Lower lobe of right lung (tissue), 2 donors: ENCODE results near the gene CS. TPM values are rescaled to one million over a fixed set of nuclear protein-coding genes. Genes with fewer than 3 reads are reported as not detected.
"Not testable (repeated sequence)": the region's sequence is repeated elsewhere in the genome, so short reads cannot be mapped to it uniquely, and the experiment has no call there.

ENCODE experiments used
- ATAC-seq, 2 donors: fragments of 200-7000 bp; cut with Tn5 transposase; one replicate each; pipeline ENCODE4 v1.9.1; 2020 to 2022; ENCODE audit warnings: mild to moderate bottlenecking in 2 of 2, moderate library complexity in 2 of 2
- DNase-seq: peaks from one replicate; pipeline ENCODE4 v3.0.0-alpha.2; 2020
- H3K27ac ChIP-seq: fragments of 200-600 bp; one replicate; pipeline ENCODE4 v1.8.0; 2022
- H3K27me3 ChIP-seq: fragments of 200-600 bp; one replicate; pipeline ENCODE4 v1.8.0; 2022; ENCODE audit warnings: low read depth
- H3K36me3 ChIP-seq: fragments of 200-600 bp; one replicate; pipeline ENCODE4 v1.8.0; 2022; ENCODE audit warnings: mild to moderate bottlenecking
- H3K4me1 ChIP-seq: fragments of 200-600 bp; one replicate; pipeline ENCODE4 v1.8.0; 2022
- H3K4me3 ChIP-seq: fragments of 200-600 bp; one replicate; pipeline ENCODE4 v1.8.0; 2022; ENCODE audit warnings: mild to moderate bottlenecking
- H3K9me3 ChIP-seq: fragments of 200-600 bp; one replicate; pipeline ENCODE4 v1.8.0; 2022
- intact Hi-C: fragments of 100-400 bp; cut with DNase I; formaldehyde crosslinking; loops from one replicate; pipeline ENCODE4 v1.11.0; 2022
- total RNA-seq: library from RNA; stranded (reverse); fragmentation: NEBNext Ultra II Directional; extraction: Animal tissue kit (Norgen Biotek cat#: 25700); gene quantifications from one replicate; pipeline ENCODE4 v1.2.1, GENCODE V29; 2021
- TF ChIP-seq, protein P1 (sequence below): fragments of 200-600 bp; IDR thresholded peaks from one replicate; pipeline ENCODE4 v1.8.0; 2022; ENCODE audit warnings: antibody characterized with exemption, mild to moderate bottlenecking
- donor health status: DM: no; HTN: yes; CAD: no; lungs with severe emphysema.

Gene CS
- total RNA-seq, 1 donor from 2014 or later, result 175 TPM

DNA sequence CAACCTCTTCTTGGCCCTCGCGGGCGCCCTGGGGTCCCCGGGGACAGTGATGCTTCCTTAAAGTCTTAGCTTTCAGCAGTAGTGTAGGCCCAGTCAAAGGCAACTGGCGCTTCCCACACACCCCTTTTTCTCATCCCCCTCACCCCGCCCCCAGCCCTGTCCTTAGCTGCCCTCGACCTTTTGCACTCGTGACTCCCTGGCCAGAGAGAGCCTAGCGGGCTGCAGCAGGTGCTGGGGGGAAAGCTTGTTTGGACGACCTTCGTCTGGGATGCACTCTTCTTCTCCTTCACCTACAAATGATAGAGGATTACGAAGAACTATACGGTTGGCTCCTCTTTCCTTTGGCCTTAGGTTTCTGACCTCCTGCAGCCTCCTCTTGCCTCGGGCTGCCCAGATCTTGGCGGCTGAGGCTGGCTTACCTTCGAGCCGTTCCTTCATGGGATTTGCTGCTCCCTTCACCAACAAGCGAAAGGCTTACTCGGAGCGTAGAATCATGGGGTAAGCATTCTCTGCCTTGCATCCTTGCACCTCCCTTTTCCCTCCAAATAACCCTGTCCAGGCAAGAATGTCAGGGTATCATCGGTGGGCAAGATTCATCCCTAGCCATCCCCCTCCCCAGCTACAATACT, 32.6 kb downstream of the CS start:
- Histone ChIP-seq H3K27ac (peak overlapping the region; percentile 93), H3K4me3 (peak overlapping the region; percentile 67)

DNA sequence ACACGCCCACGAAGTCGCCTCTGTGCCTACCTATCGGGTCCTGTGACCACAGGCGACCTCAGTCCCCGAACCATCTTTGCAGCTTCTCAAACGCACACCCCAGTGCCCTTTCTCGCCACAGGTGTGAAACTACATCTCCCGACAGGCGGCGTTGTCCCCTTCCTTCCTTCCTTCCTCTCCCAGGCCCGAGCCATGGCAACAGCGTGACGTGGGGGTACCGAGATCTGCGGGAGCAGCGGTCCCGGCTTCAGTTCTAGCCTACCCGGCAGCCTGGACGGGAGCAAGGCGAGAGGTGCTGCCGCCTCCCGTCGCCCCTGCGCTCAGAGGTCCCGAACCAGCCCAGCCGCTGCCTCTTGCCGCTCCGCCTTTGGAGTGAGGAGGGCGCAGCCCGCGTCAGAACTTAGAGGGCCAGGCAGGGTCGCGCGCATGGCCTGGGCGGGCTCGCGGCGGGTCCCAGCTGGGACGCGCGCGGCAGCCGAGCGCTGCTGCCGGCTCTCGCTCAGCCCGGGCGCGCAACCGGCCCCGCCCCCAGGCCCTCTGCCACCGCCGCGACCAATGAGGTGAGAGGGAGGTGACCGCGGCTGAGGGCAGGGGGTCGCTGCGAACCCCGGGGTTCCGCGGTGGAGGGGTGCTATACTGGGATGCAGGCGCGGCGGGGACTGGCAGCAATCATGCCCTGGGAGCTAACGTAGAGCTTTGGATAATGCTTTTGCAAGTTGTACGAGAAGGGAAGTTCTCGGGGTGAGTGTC, 33.3 kb downstream of the CS start, which contains the start of gene COQ10A:
Gene COQ10A (plus strand): TSS at position 250 of the 750 bp plus-strand sequence. CDS start 177 bp downstream, at position 427.
- Histone ChIP-seq H3K4me3 (peak within 1 kb of the TSS; percentile 67), H3K9me3 (no peaks in the 10 kb centered on the region), H3K36me3 (peaks cover 30% of the 10 kb centered on the region), H3K27me3 (no peaks in the 10 kb centered on the region), H3K4me1 (peaks cover 18% of the 10 kb centered on the region), H3K27ac (peak within 1 kb of the TSS; percentile 93)
- ATAC-seq (peak; percentile 98), DNase-seq (peak; percentile 93)
- intact Hi-C loops, result no loop called here
- TF ChIP-seq, protein P1, sequence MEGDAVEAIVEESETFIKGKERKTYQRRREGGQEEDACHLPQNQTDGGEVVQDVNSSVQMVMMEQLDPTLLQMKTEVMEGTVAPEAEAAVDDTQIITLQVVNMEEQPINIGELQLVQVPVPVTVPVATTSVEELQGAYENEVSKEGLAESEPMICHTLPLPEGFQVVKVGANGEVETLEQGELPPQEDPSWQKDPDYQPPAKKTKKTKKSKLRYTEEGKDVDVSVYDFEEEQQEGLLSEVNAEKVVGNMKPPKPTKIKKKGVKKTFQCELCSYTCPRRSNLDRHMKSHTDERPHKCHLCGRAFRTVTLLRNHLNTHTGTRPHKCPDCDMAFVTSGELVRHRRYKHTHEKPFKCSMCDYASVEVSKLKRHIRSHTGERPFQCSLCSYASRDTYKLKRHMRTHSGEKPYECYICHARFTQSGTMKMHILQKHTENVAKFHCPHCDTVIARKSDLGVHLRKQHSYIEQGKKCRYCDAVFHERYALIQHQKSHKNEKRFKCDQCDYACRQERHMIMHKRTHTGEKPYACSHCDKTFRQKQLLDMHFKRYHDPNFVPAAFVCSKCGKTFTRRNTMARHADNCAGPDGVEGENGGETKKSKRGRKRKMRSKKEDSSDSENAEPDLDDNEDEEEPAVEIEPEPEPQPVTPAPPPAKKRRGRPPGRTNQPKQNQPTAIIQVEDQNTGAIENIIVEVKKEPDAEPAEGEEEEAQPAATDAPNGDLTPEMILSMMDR, result peak; percentile 50

More for the DNA sequence above, 32.6 kb downstream of the CS start:
- intact Hi-C loops, result no loop called here
- DNase-seq, result no peak
- peaks cover 37% of the 10 kb centered on the region for H3K36me3 ChIP-seq
- H3K27me3 ChIP-seq, result no peaks in the 10 kb centered on the region
- H3K9me3 ChIP-seq, result no peaks in the 10 kb centered on the region
- peaks cover 18% of the 10 kb centered on the region for H3K4me1 ChIP-seq
- peak; percentile 19 to 20 for ATAC-seq
- TF ChIP-seq, protein P1, result no peak

DNA sequence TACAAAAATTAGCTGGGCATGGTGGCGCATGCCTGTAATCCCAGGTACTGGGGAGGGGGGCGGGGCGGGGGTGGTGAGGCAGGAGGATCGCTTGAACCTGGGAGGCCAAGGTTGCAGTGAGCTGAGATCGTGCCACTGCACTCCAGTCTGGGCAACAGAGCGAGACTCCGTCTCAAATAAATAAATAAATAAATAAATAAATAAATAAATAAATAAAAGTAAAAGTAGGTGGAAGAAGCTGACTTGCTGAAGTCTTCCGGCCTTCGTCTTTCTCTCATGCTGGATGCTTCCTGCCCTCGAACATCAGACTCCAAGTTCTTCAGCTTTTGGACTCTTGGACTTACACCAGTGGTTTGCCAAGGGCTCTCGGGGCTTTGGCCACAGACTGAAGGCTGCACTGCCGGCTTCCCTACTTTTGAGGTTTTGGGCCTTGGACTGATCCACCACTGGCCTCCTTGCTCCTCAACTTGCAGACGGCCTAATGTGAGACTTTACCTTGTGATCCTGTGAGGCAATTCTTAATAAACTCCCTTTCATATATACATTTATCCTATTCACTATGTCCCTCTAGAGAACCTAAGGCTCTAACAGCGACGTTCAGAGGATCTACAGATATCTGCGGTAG, 34.0 kb downstream of the CS start:
- Histone ChIP-seq H3K27ac (peak overlapping the region; percentile 93), H3K4me1 (peaks cover 18% of the 10 kb centered on the region), H3K36me3 (peaks cover 24% of the 10 kb centered on the region), H3K4me3 (peak overlapping the region; percentile 67)
- intact Hi-C loops, H3K27me3 ChIP-seq, DNase-seq, H3K9me3 ChIP-seq: not testable (repeated sequence)
- ATAC-seq, result peak in 1 of 2 donors; percentile 2

DNA sequence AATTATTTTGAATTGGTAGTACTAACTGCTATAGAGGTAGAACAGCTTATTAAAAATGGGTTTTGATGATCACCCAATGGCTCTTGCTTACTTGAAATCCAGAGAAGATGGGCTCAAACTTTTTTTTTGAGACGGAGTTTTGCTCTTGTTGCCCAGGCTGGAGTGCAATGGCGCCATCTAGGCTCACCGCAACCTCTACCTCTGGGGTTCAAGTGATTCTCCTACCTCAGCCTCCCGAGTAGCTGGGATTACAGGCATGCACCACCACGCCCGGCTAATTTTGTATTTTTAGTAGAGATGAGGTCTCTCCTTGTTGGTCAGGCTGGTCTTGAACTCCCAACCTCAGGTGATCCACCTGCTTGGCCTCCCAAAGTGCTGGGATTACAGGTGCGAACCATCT, 37.2 kb downstream of the CS start:
- H3K36me3 ChIP-seq, intact Hi-C loops, ATAC-seq, DNase-seq, H3K27ac ChIP-seq, H3K27me3 ChIP-seq, H3K9me3 ChIP-seq, H3K4me3 ChIP-seq: not testable (repeated sequence)
- H3K4me1 ChIP-seq, result peaks cover 24% of the 10 kb centered on the region

DNA sequence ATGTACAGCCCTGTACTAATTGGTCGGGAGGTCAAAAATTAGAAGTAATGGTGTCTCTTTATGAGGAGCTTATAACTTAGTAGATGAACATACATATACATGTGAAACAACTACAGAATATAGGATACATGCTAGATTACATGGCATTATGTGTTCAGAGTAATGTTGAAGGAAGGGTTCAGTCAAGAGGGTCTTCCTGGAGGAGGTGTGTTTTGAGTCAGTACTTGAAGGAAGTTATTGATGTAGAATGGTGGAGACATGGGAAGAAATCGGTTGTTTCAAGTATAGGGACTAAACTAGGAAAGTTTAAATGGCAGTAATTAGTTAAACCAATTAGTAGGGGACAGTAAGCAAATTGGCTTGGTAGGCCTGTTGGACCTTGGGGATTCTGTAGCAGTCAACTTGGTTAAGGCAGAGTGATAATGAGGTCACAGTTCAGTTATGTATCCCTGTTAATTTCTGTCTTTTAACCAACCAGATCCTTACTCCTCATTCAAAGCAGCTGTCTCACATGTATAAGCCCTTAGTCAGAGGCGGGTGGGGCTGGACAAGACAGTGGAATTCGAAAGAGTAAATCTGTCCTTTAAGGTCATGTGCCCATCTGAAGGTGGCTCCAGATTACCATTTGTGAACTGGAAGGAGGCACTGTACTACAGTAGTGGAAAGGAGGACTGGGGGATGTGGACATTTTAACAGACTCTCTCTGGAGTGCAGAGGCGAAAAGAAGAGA, 38.5 kb downstream of the CS start:
- no peak for DNase-seq
- ATAC-seq, result no peak
- H3K36me3 ChIP-seq, result peaks cover under 1% of the 10 kb centered on the region
- peaks cover 26% of the 10 kb centered on the region for H3K4me1 ChIP-seq
- TF ChIP-seq, protein P1, result no peak
- no peak overlapping the region for H3K27ac ChIP-seq
- no peaks in the 10 kb centered on the region for H3K27me3 ChIP-seq
- intact Hi-C loops, result no loop called here
- H3K4me3 ChIP-seq, result no peak overlapping the region
- H3K9me3 ChIP-seq, result no peaks in the 10 kb centered on the region

- TF ChIP-seq, protein P1, result no peak
- intact Hi-C loops, result no loop called here
Observed at GRCh38 chr12:56260921-56261320, 39.2 kb downstream of the CS start.

More at GRCh38 chr12:56260921-56261320, 39.2 kb downstream of the CS start:
- no peak overlapping the region for H3K27ac ChIP-seq
- H3K4me3 ChIP-seq, result no peak overlapping the region
- peaks cover 27% of the 10 kb centered on the region for H3K4me1 ChIP-seq
- H3K27me3 ChIP-seq, result no peaks in the 10 kb centered on the region
- ATAC-seq (no peak), DNase-seq (no peak)
- H3K9me3 ChIP-seq, result no peaks in the 10 kb centered on the region
- peaks cover 7% of the 10 kb centered on the region for H3K36me3 ChIP-seq
